ENCODE measurements around the gene SIAH2.

DNA sequence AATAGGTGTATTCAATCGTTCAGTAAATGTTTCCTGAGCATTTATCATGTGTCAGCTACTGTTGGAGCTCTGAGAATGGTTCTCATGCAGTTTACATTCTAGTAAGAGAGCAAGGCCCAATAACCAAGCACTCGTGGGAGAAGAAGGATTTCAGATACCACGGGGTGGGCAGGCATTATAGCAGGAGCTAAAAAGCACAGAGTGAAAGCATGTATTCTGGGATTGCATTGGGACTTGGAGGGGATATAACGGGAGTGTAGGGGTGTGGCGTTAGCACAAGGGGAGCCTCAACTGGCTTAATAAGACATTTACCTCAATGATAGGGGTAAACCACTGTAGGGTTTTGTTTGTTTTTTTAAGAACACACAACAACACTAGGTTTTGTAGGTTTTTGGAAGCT, 1.6 kb upstream of the SIAH2 start:
- TF ChIP-seq POLR2AphosphoS5 (IDR thresholded peaks at IDR 0.05; ENCODE audit: low read depth), result no peak
- TF ChIP-seq, protein P1, sequence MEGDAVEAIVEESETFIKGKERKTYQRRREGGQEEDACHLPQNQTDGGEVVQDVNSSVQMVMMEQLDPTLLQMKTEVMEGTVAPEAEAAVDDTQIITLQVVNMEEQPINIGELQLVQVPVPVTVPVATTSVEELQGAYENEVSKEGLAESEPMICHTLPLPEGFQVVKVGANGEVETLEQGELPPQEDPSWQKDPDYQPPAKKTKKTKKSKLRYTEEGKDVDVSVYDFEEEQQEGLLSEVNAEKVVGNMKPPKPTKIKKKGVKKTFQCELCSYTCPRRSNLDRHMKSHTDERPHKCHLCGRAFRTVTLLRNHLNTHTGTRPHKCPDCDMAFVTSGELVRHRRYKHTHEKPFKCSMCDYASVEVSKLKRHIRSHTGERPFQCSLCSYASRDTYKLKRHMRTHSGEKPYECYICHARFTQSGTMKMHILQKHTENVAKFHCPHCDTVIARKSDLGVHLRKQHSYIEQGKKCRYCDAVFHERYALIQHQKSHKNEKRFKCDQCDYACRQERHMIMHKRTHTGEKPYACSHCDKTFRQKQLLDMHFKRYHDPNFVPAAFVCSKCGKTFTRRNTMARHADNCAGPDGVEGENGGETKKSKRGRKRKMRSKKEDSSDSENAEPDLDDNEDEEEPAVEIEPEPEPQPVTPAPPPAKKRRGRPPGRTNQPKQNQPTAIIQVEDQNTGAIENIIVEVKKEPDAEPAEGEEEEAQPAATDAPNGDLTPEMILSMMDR (conservative IDR thresholded peaks at IDR 0.05; ENCODE audit: low read depth in 2 of 2), result no peak
- TF ChIP-seq EZH2phosphoT487 (IDR thresholded peaks at IDR 0.05; ENCODE audit: unreplicated experiment), result no peak
